Measurements from ENCODE around the gene PDE6C. TPM values are rescaled to one million over a fixed set of nuclear protein-coding genes. Genes with fewer than 3 reads are reported as not detected.

The PDE6C gene
- total RNA-seq, 1 experiment from 2014 or later, result not detected

GRCh38 chr10:93702210-93703001, 90.1 kb downstream of the PDE6C start, which contains the start of gene FRA10AC1:
Gene FRA10AC1 (minus strand): TSS chr10:93702592. CDS start chr10:93700106, 2,486 bp downstream.
- peak; percentile 87 for DNase-seq (ENCODE audit: low read depth)

DNA sequence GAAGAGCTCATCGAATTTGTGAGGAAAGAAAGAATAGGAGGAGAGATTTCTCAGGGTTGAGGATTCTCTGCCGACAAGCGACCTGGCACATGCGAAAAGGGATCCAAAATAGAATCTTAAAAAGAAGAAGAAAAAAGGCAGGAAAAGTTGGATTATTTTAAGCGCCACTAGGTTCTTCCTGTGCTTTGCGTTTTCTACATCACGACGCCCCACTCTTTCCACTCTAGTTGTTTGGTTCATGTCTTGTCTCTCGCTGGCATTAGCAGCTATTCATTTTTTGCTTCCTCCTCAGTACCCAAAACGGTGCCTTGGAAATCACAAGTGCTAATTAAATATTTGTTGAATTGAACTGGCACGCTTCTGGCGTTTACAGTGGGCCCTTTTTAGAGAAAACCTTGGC, 90.7 kb downstream of the PDE6C start:
- DNase-seq (ENCODE audit: low read depth), result peak; percentile 3

- DNase-seq (ENCODE audit: low read depth), result no peak
Measured at GRCh38 chr10:93703841-93704240, 91.5 kb downstream of the PDE6C start.

GRCh38 chr10:93704451-93704850, 92.1 kb downstream of the PDE6C start:
- DNase-seq (ENCODE audit: low read depth), result no peak

DNA sequence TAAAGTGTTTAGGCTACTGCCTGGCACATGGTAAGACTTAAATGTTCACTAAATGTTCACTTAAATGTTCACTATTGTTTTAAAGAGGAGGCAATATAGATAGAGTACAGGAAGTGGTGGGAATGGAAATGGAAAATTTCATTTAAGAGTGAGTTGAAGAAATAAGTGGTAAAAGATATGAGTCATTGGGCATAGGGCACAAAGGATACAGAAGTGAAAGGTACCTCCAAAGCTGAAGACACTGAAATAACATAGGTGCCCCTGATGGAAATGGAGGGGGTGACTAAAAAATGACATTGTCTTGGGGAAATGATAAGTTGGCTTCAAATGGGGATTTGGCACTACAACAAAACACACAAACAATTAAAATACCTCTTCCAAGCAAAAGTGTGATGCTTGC, 95.3 kb downstream of the PDE6C start:
- no peak for DNase-seq (ENCODE audit: low read depth)

- no peak for DNase-seq (ENCODE audit: low read depth)
Measured at GRCh38 chr10:93710333-93710909, 98.1 kb downstream of the PDE6C start.

DNA sequence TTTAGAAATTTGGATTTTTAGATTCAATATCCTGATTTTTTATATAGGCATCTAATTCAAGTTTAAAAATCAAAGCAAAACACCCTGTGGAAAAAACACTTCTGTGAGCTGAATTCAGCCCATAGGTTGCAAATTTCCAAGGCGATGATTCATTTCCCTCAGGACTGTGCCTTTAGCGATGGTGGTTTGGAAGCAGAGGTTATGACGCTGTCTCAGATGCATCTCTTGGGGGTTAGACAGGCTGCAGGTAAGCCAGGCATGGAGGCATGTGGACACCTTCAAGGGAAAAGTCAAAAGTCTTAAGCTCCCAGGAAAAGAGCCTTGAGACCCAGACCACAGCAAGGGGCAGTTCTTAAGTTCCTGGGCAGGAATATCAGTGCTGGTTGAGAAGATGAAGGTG, 99.6 kb downstream of the PDE6C start:
- DNase-seq (ENCODE audit: low read depth), result peak; percentile 20

DNA sequence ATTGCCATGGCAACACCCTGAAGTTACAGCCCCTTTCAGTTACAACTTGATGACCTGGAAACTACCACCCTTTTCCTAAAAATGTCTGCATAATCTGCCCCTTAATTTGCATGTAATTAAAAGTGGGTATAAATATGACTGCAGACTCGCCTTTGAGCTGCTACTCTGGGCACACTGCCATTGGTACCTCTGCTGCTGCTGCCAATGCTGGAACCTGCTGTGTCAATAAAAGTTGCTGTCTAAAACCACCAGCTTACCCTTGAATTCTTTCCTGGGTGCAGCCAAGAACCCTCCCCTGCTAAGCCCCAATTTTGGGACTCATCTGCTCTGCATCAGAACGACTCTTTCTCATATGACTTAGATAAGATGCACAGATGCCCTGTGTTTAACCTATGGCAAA, 100.3 kb downstream of the PDE6C start:
- DNase-seq (ENCODE audit: low read depth), result no peak

DNA sequence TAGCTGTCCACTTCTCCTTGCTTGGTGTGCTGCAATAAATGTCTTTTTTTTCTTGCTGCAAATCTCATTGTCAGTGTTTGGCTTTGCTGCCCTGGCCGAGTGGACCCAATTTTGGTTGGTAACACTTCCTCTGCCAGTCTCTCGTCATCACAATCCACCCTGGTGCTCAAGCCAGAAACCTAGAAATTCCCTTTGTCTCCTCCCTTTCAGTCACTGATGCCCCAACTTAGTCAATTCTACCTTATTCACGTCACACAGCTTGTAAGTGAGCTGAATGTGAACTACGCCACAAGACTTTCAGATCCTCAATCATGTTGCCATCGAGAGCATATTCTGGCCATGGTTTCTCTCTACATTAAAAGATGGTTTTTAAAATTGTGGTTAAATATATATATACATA, 103.0 kb downstream of the PDE6C start:
- DNase-seq (ENCODE audit: low read depth), result no peak

Other genes starting within 250 kb of the PDE6C start
- gene MYOF, start 130.2 kb upstream of the PDE6C start, total RNA-seq (2014; rRNA removed; shearing (Covaris generic)), result 46.2 and 57.1 TPM in 2 replicates
- 102 and 132 TPM in 2 replicates for gene CEP55, start 115.9 kb upstream of the PDE6C start, total RNA-seq (2014; rRNA removed; shearing (Covaris generic))
- gene FFAR4, start 45.9 kb upstream of the PDE6C start, total RNA-seq (2014; rRNA removed; shearing (Covaris generic)), result not detected in 2 replicates
- not detected in 2 replicates for gene RBP4, start 11.3 kb upstream of the PDE6C start, total RNA-seq (2014; rRNA removed; shearing (Covaris generic))
- gene FRA10AC1, start 90.1 kb downstream of the PDE6C start, total RNA-seq (2014; rRNA removed; shearing (Covaris generic)), result 3.5 and 4.9 TPM in 2 replicates
- 0.12 TPM in 1 of 2 replicates, not detected in the other for gene LGI1, start 145.4 kb downstream of the PDE6C start, total RNA-seq (2014; rRNA removed; shearing (Covaris generic))

Measured in RPMI7951 (cell line).